BJ (cell line): ENCODE measurements around the gene PXDN. TPM values are rescaled to one million over a fixed set of nuclear protein-coding genes. Genes with fewer than 3 reads are reported as not detected.

Source experiments
- CTCF ChIA-PET: fragments of 350-600 bp; formaldehyde crosslinking; extraction: SDS; loops from one replicate; lab custom pipeline; 2021; ENCODE audit warnings: antibody characterized with exemption, inconsistent platforms; lab: Yijun Ruan, JAX
- POLR2A ChIA-PET: fragments of 300-600 bp; sonication (Branson Sonifier 250); formaldehyde crosslinking; extraction: SDS; loops from one replicate; lab custom pipeline; 2021; ENCODE audit warnings: antibody characterized with exemption; lab: Charles Lee
- DNase-seq: peaks from one replicate; pipeline ENCODE4 v3.0.0-alpha.2; 2011; ENCODE audit warnings: low read depth
- H3K27me3 ChIP-seq: 2 replicates; pipeline ENCODE4 v1.6.0; 2011; ENCODE audit warnings: low read length; ENCODE audit not compliant: control insufficient read depth, insufficient read depth
- H3K36me3 ChIP-seq: 2 replicates; pipeline ENCODE4 v1.5.1; 2011; ENCODE audit warnings: low read length; ENCODE audit not compliant: control insufficient read depth, insufficient read depth
- H3K4me3 ChIP-seq: 2 replicates; pipeline ENCODE4 v1.5.1; 2011; ENCODE audit warnings: low read depth, mild to moderate bottlenecking, control low read depth, low read length
- polyA plus RNA-seq: library from polyadenylated mRNA; depleted of rRNA; stranded (reverse); fragments of >200 nt; gene quantifications from 2 replicates; pipeline ENCODE4 v1.2.3, GENCODE V29; 2011
- TF ChIP-seq, protein P1 (sequence below): IDR thresholded peaks from 2 replicates; pipeline ENCODE4 v1.5.1; 2011; ENCODE audit warnings: low read depth, mild to moderate bottlenecking, control low read depth, inconsistent platforms, low read length, moderate library complexity; ENCODE audit not compliant: insufficient read depth

Gene PXDN
- polyA plus RNA-seq, 1 experiment, result 212 TPM

DNA sequence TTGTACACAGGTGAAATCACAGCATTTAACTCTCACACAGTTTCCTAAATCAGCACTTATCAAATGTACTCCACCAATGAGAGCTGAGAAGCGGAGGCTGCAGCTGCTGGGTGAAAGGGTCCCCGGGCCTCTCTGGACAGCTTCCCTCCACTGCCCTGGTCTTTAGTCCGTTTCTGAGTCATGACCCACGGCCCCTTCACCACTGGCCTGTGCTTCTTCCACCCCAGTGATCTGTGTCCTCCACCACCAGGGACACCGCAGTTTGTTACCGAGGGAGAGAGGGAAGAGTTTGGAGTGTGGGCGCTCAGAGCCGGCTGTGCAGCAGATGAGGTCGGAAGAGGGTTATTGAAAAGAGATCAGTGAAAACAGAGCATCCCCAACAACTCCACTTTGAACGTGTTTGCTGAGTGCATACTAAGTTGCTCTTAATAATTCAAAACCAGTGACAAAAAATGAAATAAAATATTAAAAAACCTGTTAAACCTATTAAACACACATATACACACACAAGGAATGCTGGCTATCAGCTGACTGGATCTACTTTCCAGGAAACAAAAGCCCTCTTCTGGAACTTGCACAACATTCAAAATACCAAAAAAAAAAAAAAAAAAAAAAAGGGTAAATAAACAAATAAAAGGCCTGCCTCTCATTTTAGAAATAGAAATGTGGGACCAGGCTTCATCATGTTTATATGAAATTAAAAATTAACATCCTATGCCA lies 54.1 kb downstream of the PXDN start:
- peaks cover 27% of the 10 kb centered on the region for H3K36me3 ChIP-seq
- TF ChIP-seq, protein P1, sequence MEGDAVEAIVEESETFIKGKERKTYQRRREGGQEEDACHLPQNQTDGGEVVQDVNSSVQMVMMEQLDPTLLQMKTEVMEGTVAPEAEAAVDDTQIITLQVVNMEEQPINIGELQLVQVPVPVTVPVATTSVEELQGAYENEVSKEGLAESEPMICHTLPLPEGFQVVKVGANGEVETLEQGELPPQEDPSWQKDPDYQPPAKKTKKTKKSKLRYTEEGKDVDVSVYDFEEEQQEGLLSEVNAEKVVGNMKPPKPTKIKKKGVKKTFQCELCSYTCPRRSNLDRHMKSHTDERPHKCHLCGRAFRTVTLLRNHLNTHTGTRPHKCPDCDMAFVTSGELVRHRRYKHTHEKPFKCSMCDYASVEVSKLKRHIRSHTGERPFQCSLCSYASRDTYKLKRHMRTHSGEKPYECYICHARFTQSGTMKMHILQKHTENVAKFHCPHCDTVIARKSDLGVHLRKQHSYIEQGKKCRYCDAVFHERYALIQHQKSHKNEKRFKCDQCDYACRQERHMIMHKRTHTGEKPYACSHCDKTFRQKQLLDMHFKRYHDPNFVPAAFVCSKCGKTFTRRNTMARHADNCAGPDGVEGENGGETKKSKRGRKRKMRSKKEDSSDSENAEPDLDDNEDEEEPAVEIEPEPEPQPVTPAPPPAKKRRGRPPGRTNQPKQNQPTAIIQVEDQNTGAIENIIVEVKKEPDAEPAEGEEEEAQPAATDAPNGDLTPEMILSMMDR, result no peak
- no peak for DNase-seq
- CTCF ChIA-PET, result interaction anchor here (1.3 kb wide), 1 partner anchor 12 kb away, joined by 3 read pairs; no protein-coding TSS in a partner anchor
- POLR2A ChIA-PET, result no interaction called here
- no peaks in the 10 kb centered on the region for H3K27me3 ChIP-seq
- no peak overlapping the region for H3K4me3 ChIP-seq

DNA sequence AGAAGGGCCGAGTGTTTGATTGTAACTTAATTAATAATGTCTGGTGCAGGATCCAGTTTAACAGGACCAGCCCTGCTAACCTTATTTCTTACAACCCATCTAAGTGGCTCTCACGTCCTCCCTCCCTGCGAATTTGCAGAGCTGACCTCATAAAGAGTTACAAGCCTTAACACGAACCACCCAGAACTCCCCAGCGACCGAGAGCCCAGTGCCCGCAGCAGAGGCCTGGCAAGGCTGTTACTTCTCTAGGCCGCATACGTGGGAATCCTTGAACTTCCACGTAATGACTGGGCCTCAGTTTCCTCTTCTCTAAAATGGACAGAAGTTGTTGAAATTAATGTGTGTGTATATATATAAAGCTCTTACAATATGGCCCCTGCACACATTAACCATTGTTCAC lies 55.5 kb downstream of the PXDN start:
- no peak for DNase-seq
- TF ChIP-seq, protein P1, result no peak
- no peaks in the 10 kb centered on the region for H3K27me3 ChIP-seq
- CTCF ChIA-PET, result interaction anchor here (1.3 kb wide), 1 partner anchor 13 kb away, joined by 3 read pairs; no protein-coding TSS in a partner anchor
- POLR2A ChIA-PET, result no interaction called here
- H3K4me3 ChIP-seq, result no peak overlapping the region
- peaks cover 26% of the 10 kb centered on the region for H3K36me3 ChIP-seq

DNA sequence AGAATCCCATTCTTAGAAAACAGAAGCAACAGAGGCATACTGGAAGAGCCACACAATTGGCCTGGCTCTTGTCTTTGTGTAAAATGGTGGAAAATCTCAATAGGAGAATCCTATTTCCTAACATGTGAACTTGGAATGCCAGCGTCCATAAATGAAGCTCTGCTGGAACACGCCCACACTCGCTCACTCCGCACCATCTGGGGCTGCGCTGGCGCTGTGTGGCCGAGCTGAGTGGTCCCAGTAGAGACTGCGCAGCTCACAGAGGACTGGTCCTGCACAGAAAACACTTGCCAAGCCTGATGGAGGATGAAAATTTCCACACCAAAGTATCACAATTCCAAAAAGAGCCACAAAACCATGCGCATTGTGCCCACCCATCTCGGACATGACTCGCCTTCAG lies 56.2 kb downstream of the PXDN start:
- CTCF ChIA-PET, result interaction anchor here (1.4 kb wide), 1 partner anchor 8 kb away, joined by 5 read pairs; no protein-coding TSS in a partner anchor
- H3K27me3 ChIP-seq, result no peaks in the 10 kb centered on the region
- POLR2A ChIA-PET, result no interaction called here
- H3K4me3 ChIP-seq, result no peak overlapping the region
- no peak for DNase-seq
- TF ChIP-seq, protein P1, result no peak
- peaks cover 26% of the 10 kb centered on the region for H3K36me3 ChIP-seq

DNA sequence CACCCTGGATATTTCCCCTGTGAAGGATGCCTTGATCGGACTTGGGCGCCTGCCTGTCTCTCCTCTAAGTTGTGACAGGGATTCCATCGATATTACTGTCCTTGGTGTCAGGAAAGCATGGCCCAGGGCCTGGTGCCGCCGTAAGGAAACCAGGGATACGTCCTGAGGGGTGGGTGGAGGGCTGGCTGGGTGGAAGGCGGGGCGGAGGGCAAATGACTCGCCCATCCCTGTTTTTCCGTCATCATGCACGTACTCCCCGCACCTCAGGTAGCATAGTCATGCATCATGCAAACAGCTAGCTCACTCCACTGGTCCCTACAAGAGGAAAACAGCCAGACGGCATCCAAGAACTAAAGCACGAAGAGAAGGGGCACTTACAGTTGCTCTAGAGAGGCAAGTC lies 57.1 kb downstream of the PXDN start:
- CTCF ChIA-PET, result interaction anchor here (1.4 to 1.6 kb wide), 2 partner anchors 9 to 64 kb away, joined by 5 to 6 read pairs; no protein-coding TSS in a partner anchor
- DNase-seq, result no peak
- Histone ChIP-seq H3K4me3 (no peak overlapping the region), H3K27me3 (no peaks in the 10 kb centered on the region), H3K36me3 (peaks cover 22% of the 10 kb centered on the region)
- POLR2A ChIA-PET, result no interaction called here
- TF ChIP-seq, protein P1, result no peak

DNA sequence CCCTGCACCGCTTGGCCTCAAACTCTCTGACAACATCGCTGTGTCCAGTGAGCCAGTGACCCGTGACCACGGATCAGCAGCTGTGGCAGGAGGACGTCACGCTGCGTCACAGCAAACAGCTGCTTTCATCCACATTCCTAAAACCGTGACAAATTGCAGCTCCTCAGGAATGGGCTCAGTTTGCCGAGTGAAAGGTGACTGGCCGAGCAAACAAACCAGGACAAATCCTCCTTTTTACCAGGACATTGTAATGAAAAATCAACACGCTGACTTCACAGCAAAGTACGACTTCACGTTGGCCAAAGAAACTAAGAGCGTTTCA lies 57.6 kb downstream of the PXDN start:
- H3K27me3 ChIP-seq, result no peaks in the 10 kb centered on the region
- TF ChIP-seq, protein P1, result no peak
- DNase-seq, result no peak
- ChIA-PET CTCF (interaction anchor here (1.6 kb wide), 1 partner anchor 64 kb away, joined by 6 read pairs; no protein-coding TSS in a partner anchor), POLR2A (no interaction called here)
- H3K36me3 ChIP-seq, result peaks cover 24% of the 10 kb centered on the region
- H3K4me3 ChIP-seq, result no peak overlapping the region
